ENCODE data around the gene PNRC1. TPM values are rescaled to one million over a fixed set of nuclear protein-coding genes. Genes with fewer than 3 reads are reported as not detected.

The PNRC1 gene
- total and polyA plus RNA-seq, 2 of the 4 experiments (the other 2 are of a cell fraction): 6.5 to 8.1 TPM

DNA sequence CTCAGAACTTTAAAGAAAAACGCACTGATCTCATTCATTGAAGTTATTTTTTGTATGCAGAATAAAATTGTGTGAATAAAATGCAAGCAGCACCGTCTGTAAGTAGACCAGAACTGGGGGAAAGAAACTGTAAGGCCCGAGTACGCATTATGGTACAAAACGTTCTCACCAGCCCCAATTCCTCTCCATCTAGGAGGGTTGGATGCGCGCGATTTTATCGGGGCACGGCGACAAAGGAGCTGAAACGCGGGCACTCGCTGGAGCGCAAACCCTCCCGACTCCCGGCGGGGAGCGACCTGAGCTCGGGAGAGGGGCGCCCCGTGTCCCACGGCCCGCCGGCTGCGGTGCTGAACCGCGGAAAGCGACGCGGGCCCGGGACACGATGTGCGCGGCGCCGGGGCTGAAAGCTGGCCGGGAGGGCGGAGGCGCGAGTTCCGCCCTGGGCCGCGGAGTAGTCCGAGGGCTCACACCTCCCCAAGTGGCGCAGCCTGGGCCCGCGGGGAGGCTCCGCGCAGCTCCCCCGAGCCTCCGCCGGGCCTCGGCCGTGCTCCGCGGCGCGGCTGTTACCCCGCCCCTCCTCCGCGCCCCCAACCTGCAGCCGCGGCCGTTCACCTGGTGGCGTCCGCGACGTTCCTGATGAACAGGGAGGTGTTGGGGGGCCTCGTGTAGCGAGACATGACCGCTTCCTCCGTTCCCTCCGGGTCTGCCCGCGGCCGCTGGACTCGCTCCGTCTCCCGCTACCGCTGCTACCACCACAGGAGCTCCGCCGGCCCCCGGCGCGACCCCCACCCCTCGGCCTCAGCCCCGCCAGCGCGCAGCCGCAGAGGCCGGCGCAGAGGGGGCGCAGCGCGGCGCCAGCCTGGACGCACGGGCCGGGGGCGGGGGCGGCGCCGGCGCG is 36.9 kb downstream of the PNRC1 start, which contains the start of gene SRSF12:
TSS of gene SRSF12 (minus strand) at position 861 of the 898 bp plus-strand sequence. CDS start at position 677, 184 bp downstream.
- H2BK5ac ChIP-seq (ENCODE audit: low read depth, low read length, poor library complexity, severe bottlenecking): no peak within 1 kb of the TSS
- DNase-seq: peak; percentile 19
- H3K9me1 ChIP-seq (ENCODE audit: insufficient read depth, low read length): no peaks in the 10 kb centered on the region
- no peak within 1 kb of the TSS for H4K91ac ChIP-seq (ENCODE audit: insufficient read depth, low read depth, low read length)
- peak within 1 kb of the TSS; percentile 48 for H3K9ac ChIP-seq (ENCODE audit: low read depth, low read length)
- no peak within 1 kb of the TSS for H3K18ac ChIP-seq (ENCODE audit: low read depth, low read length)
- no peak within 1 kb of the TSS for H3K14ac ChIP-seq (replicated peaks; ENCODE audit: low read depth, low read length)
- H4K5ac ChIP-seq (ENCODE audit: low read depth, low read length): no peak within 1 kb of the TSS
- no peak within 1 kb of the TSS for H3K4ac ChIP-seq (ENCODE audit: low read depth, low read length)
- peak within 1 kb of the TSS; percentile 50 for H3K4me3 ChIP-seq (ENCODE audit: insufficient read depth, low read depth, low read length)
- H3K79me1 ChIP-seq (ENCODE audit: low read depth in 1 of 2, low read length in 2 of 2): no peaks in the 10 kb centered on the region
- TF ChIP-seq CEBPB (IDR thresholded peaks at IDR 0.05; ENCODE audit: low read depth, low read length): no peak
- TF ChIP-seq, protein P1, sequence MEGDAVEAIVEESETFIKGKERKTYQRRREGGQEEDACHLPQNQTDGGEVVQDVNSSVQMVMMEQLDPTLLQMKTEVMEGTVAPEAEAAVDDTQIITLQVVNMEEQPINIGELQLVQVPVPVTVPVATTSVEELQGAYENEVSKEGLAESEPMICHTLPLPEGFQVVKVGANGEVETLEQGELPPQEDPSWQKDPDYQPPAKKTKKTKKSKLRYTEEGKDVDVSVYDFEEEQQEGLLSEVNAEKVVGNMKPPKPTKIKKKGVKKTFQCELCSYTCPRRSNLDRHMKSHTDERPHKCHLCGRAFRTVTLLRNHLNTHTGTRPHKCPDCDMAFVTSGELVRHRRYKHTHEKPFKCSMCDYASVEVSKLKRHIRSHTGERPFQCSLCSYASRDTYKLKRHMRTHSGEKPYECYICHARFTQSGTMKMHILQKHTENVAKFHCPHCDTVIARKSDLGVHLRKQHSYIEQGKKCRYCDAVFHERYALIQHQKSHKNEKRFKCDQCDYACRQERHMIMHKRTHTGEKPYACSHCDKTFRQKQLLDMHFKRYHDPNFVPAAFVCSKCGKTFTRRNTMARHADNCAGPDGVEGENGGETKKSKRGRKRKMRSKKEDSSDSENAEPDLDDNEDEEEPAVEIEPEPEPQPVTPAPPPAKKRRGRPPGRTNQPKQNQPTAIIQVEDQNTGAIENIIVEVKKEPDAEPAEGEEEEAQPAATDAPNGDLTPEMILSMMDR (conservative IDR thresholded peaks at IDR 0.05; ENCODE audit: low read depth, low read length): no peak
- no peak for TF ChIP-seq RFX5 (IDR thresholded peaks at IDR 0.05; ENCODE audit: low read depth, low read length)
- TF ChIP-seq NFE2L2 (IDR thresholded peaks at IDR 0.05; ENCODE audit: low read depth, low read length): no peak
- no peak for TF ChIP-seq MXI1 (IDR thresholded peaks at IDR 0.05; ENCODE audit: borderline replicate concordance, low read depth, low read length)
- no peak for TF ChIP-seq SMC3 (IDR thresholded peaks at IDR 0.05; ENCODE audit: low read depth, low read length)
- TF ChIP-seq RAD21 (IDR thresholded peaks at IDR 0.05; ENCODE audit: low read length): no peak
- H3K36me3 ChIP-seq (ENCODE audit: control insufficient read depth, insufficient read depth, low read length): no peaks in the 10 kb centered on the region
- no peak within 1 kb of the TSS for H3K23ac ChIP-seq (ENCODE audit: low read depth, low read length)
- POLR2A ChIA-PET (ENCODE audit: unreplicated experiment): interaction anchor here (0.6 kb wide), 1 partner anchor 118 kb away, joined by 12 read pairs; no protein-coding TSS in a partner anchor
- H4K8ac ChIP-seq (ENCODE audit: low read depth in 2 of 2, low read length in 2 of 2): no peak within 1 kb of the TSS
- H3K4me2 ChIP-seq (ENCODE audit: low read depth, low read length): peak within 1 kb of the TSS; percentile 90
- ATAC-seq (ENCODE audit: low read depth): peak; percentile 88
- H4K20me1 ChIP-seq (ENCODE audit: insufficient read depth, low read length): no peaks in the 10 kb centered on the region
- no TSS peak for BruUV-seq (replicated peaks)
- H3K9me3 ChIP-seq (ENCODE audit: control insufficient read depth, insufficient read depth, low read length): no peaks in the 10 kb centered on the region
- H3K27me3 ChIP-seq (ENCODE audit: control insufficient read depth, insufficient read depth, low read length): peaks cover 11% of the 10 kb centered on the region
- H3K27ac ChIP-seq (ENCODE audit: insufficient read depth, low read length): no peak within 1 kb of the TSS
- dilution Hi-C loops (cut with HindIII; ENCODE audit: low sequenced_read_pairs, unreplicated experiment): no loop called here
- H3K56ac ChIP-seq (ENCODE audit: extremely low read depth, insufficient read depth, low read length): no peak within 1 kb of the TSS
- H2AK5ac ChIP-seq (ENCODE audit: low read depth, low read length): no peak within 1 kb of the TSS
- CTCF ChIA-PET: no interaction called here
- H2BK20ac ChIP-seq (ENCODE audit: low read depth, low read length): no peak within 1 kb of the TSS
- peak within 1 kb of the TSS; percentile 5 for H2AK9ac ChIP-seq (replicated peaks; ENCODE audit: low read depth, low read length, poor library complexity)
- in situ Hi-C loops (cut with MboI; ENCODE audit: low sequenced_read_pairs): no loop called here
- H3K4me1 ChIP-seq (ENCODE audit: control insufficient read depth, insufficient read depth, low read length): no peaks in the 10 kb centered on the region
- intact Hi-C loops (cut with micrococcal nuclease): loop anchor here (2.0 kb wide), 1 partner anchor 35 kb away; no protein-coding TSS in a partner anchor
- no peak within 1 kb of the TSS for H2BK15ac ChIP-seq (ENCODE audit: low read depth, low read length)
- peak within 1 kb of the TSS; percentile 85 for H2AFZ ChIP-seq (replicated peaks; ENCODE audit: low read length, poor library complexity)
- H2BK120ac ChIP-seq (ENCODE audit: low read depth, low read length): no peak within 1 kb of the TSS
- 0% methylated on average over 3 of the region's 106 CpGs; no CpG with 5 or more reads in 1 of the 2 experiments for WGBS, 2 experiments (ENCODE audit: extremely low coverage in 2 of 2, insufficient read length in 1 of 2)

All from IMR-90 (cell line).